Liver (tissue), 9 donors: ENCODE data around the gene KANK4. TPM values are rescaled to one million over a fixed set of nuclear protein-coding genes. Genes with fewer than 3 reads are reported as not detected.

ENCODE experiments used
- DNase-seq: peaks from one replicate; pipeline ENCODE4 v3.0.0-alpha.2; 2017; ENCODE audit warnings: low spot score
- H3K27ac ChIP-seq, 2 donors: one replicate each; pipeline ENCODE4 v1.7.0; 2013; ENCODE audit warnings: inconsistent platforms in 2 of 2, low read length in 2 of 2, control low read depth in 1 of 2, low read depth in 1 of 2, mild to moderate bottlenecking in 1 of 2
- H3K27me3 ChIP-seq, 4 donors: one replicate each; pipeline versions ENCODE4 v1.6.1 to v1.7.0; 2013; ENCODE audit warnings: low read length in 3 of 4, inconsistent platforms in 1 of 4, mild to moderate bottlenecking in 1 of 4, moderate library complexity in 1 of 4; ENCODE audit not compliant: control insufficient read depth in 4 of 4, insufficient read depth in 4 of 4
- H3K36me3 ChIP-seq, 4 donors: one replicate each; pipeline versions ENCODE4 v1.6.1 to v1.7.0; 2013; ENCODE audit warnings: low read length in 3 of 4, mild to moderate bottlenecking in 3 of 4, low read depth in 1 of 4, moderate library complexity in 1 of 4; ENCODE audit not compliant: control insufficient read depth in 4 of 4, insufficient read depth in 3 of 4
- H3K4me1 ChIP-seq, 4 donors: one replicate each; pipeline versions ENCODE4 v1.6.1 to v1.7.0; 2013; ENCODE audit warnings: low read length in 3 of 4, mild to moderate bottlenecking in 3 of 4, moderate library complexity in 1 of 4; ENCODE audit not compliant: control insufficient read depth in 4 of 4, insufficient read depth in 4 of 4
- H3K4me3 ChIP-seq, 3 donors: one replicate each; pipeline versions ENCODE4 v1.6.1 to v1.7.0; 2013; ENCODE audit warnings: low read length in 3 of 3, control low read depth in 1 of 3, low read depth in 1 of 3, mild to moderate bottlenecking in 1 of 3
- H3K9ac ChIP-seq, 2 donors: one replicate each; pipeline ENCODE4 v1.7.0; 2013; ENCODE audit warnings: low read length in 2 of 2, mild to moderate bottlenecking in 2 of 2, moderate library complexity in 2 of 2, control low read depth in 1 of 2, low read depth in 1 of 2
- H3K9me3 ChIP-seq, 4 donors: one replicate each; pipeline versions ENCODE4 v1.6.1 to v1.7.0; 2013; ENCODE audit warnings: low read length in 3 of 4; ENCODE audit not compliant: control insufficient read depth in 4 of 4
- FOXA1 ChIP-seq: IDR thresholded peaks from 2 replicates; pipeline ENCODE4 v1.6.1; 2016; ENCODE audit warnings: antibody characterized with exemption
- FOXA2 ChIP-seq: IDR thresholded peaks from 2 replicates; pipeline ENCODE4 v1.6.1; 2016; ENCODE audit warnings: antibody characterized with exemption
- HNF4A ChIP-seq, 2 donors: conservative IDR thresholded peaks; 2 replicates each; pipeline ENCODE4 v1.6.1; 2016; ENCODE audit warnings: antibody characterized with exemption in 2 of 2, mild to moderate bottlenecking in 2 of 2
- HNF4G ChIP-seq: IDR thresholded peaks from 2 replicates; pipeline ENCODE4 v1.6.1; 2016; ENCODE audit warnings: antibody characterized with exemption
- JUND ChIP-seq, 2 donors: IDR thresholded peaks; 2 replicates each; pipeline ENCODE4 v1.6.1; 2016; ENCODE audit warnings: antibody characterized with exemption in 2 of 2
- RAD21 ChIP-seq, 2 donors: IDR thresholded peaks; 2 replicates each; pipeline ENCODE4 v1.6.1; 2016; ENCODE audit warnings: antibody characterized with exemption in 2 of 2, mild to moderate bottlenecking in 2 of 2
- RXRA ChIP-seq, 2 donors: IDR thresholded peaks; 2 replicates each; pipeline ENCODE4 v1.6.1; 2017 to 2018; ENCODE audit warnings: antibody characterized with exemption in 2 of 2, mild to moderate bottlenecking in 1 of 2
- YY1 ChIP-seq: IDR thresholded peaks from 2 replicates; pipeline ENCODE4 v1.6.1; 2016; ENCODE audit warnings: antibody characterized with exemption, mild to moderate bottlenecking
- WGBS: extraction: QIAGEN DNeasy Blood & Tissue Kit; methylation state at CpG from one replicate; pipeline ENCODE4 v1.1.7; 2013; 5-methylcytosine and 5-hydroxymethylcytosine counted together
- polyA plus RNA-seq, 2 donors: library from polyadenylated mRNA; stranded (reverse) in 1 of 2; unstranded in 1 of 2; fragments of 200-250 nt in 1 of 2; fragments of >200 nt in 1 of 2; fragmentation: Nextera tagmentation in 1 of 2; extraction: Ambion mirVana in 1 of 2; gene quantifications; one replicate each; pipeline versions ENCODE4 v1.2.1 to v1.2.3, GENCODE V29; 2013 to 2015
- total RNA-seq, 2 donors: library from RNA; depleted of rRNA; stranded (reverse); fragments of >200 nt; gene quantifications; one replicate each; pipeline ENCODE4 v1.2.3, GENCODE V29; 2014
- TF ChIP-seq, protein P1 (sequence below): IDR thresholded peaks from 2 replicates; pipeline ENCODE4 v1.6.1; 2016; ENCODE audit warnings: antibody characterized with exemption
- TF ChIP-seq, protein P2 (sequence below): IDR thresholded peaks from 2 replicates; pipeline ENCODE4 v1.6.1; 2016; ENCODE audit warnings: antibody characterized with exemption
- TF ChIP-seq, protein P3 (sequence below): IDR thresholded peaks from 2 replicates; pipeline ENCODE4 v1.6.1; 2016; ENCODE audit warnings: antibody characterized with exemption, mild to moderate bottlenecking
- TF ChIP-seq, protein P4 (sequence below): IDR thresholded peaks from 2 replicates; pipeline ENCODE4 v1.6.1; 2016; ENCODE audit warnings: antibody characterized with exemption
- donor health status: healthy.
- donor health status: healthy.
- donor health status: healthy.
- donor health status: healthy.
- donor health status: healthy.

KANK4 gene
- total and polyA plus RNA-seq, 4 donors, result 0.58 to 4.6 (median 1.1) TPM

DNA sequence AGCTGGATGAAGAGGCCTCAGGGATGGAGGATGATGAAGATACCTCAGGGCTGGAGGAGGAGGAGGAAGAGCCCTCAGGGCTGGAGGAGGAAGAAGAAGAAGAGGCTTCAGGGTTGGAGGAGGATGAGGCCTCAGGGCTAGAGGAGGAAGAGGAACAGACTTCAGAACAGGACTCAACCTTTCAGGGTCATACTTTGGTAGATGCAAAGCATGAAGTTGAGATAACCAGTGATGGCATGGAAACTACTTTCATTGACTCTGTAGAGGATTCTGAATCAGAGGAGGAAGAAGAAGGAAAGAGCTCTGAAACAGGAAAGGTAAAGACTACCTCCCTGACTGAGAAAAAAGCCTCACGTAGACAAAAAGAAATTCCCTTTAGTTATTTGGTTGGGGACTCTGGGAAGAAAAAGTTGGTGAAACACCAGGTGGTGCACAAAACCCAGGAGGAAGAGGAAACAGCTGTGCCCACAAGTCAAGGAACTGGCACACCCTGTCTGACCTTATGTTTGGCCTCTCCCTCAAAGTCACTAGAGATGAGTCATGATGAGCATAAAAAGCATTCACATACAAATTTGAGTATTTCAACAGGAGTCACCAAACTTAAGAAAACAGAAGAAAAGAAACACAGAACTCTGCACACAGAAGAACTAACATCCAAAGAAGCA, 109.2 kb downstream of the KANK4 start:
- TF ChIP-seq FOXA2 (no peak), HNF4A (conservative IDR thresholded peaks at IDR 0.05) (no peak), RXRA (IDR thresholded peaks at IDR 0.05) (no peak)
- TF ChIP-seq, protein P1, sequence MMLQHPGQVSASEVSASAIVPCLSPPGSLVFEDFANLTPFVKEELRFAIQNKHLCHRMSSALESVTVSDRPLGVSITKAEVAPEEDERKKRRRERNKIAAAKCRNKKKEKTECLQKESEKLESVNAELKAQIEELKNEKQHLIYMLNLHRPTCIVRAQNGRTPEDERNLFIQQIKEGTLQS, result no peak
- TF ChIP-seq, protein P2, sequence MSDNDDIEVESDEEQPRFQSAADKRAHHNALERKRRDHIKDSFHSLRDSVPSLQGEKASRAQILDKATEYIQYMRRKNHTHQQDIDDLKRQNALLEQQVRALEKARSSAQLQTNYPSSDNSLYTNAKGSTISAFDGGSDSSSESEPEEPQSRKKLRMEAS, result no peak
- Histone ChIP-seq H3K9me3 (peaks cover 0 to 5% (median 3%) of the 10 kb centered on the region in 4 donors), H3K36me3 (no peaks in the 10 kb centered on the region), H3K4me1 (no peaks in the 10 kb centered on the region), H3K27ac (no peak overlapping the region), H3K27me3 (no peaks in the 10 kb centered on the region), H3K9ac (no peak overlapping the region), H3K4me3 (no peak overlapping the region)
- 81% methylated on average over 1 of the region's 1 CpG for WGBS
- no peak for DNase-seq

DNA sequence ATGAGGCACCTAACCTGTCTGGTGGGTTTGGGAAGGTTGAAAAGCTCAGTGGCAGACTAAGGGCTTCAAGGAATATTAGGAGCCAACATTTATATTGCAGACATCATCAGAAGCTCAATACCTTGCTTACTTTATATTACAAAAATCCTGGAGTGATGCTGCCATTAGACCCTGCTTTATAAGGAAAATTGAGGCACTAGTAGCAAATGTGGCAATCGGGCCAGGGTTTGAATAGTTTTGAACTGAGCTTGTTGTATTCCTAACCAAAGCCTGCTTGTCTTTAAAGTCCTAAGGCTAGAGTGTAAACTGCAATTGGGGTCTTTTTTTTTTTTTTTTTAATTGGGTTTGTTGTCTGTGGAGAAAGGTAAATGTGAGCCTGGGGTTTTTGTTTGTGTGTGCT, 110.3 kb downstream of the KANK4 start:
- no peaks in the 10 kb centered on the region for H3K36me3 ChIP-seq
- no peak overlapping the region for H3K4me3 ChIP-seq
- WGBS, result 84% methylated on average over 1 of the region's 1 CpG
- H3K27ac ChIP-seq, result no peak overlapping the region
- DNase-seq, result no peak
- TF ChIP-seq HNF4G (no peak), RAD21 (IDR thresholded peaks at IDR 0.05) (no peak), FOXA1 (no peak), JUND (IDR thresholded peaks at IDR 0.05) (no peak), YY1 (no peak)
- TF ChIP-seq, protein P3, sequence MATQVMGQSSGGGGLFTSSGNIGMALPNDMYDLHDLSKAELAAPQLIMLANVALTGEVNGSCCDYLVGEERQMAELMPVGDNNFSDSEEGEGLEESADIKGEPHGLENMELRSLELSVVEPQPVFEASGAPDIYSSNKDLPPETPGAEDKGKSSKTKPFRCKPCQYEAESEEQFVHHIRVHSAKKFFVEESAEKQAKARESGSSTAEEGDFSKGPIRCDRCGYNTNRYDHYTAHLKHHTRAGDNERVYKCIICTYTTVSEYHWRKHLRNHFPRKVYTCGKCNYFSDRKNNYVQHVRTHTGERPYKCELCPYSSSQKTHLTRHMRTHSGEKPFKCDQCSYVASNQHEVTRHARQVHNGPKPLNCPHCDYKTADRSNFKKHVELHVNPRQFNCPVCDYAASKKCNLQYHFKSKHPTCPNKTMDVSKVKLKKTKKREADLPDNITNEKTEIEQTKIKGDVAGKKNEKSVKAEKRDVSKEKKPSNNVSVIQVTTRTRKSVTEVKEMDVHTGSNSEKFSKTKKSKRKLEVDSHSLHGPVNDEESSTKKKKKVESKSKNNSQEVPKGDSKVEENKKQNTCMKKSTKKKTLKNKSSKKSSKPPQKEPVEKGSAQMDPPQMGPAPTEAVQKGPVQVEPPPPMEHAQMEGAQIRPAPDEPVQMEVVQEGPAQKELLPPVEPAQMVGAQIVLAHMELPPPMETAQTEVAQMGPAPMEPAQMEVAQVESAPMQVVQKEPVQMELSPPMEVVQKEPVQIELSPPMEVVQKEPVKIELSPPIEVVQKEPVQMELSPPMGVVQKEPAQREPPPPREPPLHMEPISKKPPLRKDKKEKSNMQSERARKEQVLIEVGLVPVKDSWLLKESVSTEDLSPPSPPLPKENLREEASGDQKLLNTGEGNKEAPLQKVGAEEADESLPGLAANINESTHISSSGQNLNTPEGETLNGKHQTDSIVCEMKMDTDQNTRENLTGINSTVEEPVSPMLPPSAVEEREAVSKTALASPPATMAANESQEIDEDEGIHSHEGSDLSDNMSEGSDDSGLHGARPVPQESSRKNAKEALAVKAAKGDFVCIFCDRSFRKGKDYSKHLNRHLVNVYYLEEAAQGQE, result no peak
- TF ChIP-seq, protein P4, sequence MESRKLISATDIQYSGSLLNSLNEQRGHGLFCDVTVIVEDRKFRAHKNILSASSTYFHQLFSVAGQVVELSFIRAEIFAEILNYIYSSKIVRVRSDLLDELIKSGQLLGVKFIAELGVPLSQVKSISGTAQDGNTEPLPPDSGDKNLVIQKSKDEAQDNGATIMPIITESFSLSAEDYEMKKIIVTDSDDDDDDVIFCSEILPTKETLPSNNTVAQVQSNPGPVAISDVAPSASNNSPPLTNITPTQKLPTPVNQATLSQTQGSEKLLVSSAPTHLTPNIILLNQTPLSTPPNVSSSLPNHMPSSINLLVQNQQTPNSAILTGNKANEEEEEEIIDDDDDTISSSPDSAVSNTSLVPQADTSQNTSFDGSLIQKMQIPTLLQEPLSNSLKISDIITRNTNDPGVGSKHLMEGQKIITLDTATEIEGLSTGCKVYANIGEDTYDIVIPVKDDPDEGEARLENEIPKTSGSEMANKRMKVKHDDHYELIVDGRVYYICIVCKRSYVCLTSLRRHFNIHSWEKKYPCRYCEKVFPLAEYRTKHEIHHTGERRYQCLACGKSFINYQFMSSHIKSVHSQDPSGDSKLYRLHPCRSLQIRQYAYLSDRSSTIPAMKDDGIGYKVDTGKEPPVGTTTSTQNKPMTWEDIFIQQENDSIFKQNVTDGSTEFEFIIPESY, result no peak
- no peaks in the 10 kb centered on the region for H3K27me3 ChIP-seq
- H3K9me3 ChIP-seq, result peaks cover 0 to 5% (median 3%) of the 10 kb centered on the region in 4 donors
- H3K9ac ChIP-seq, result no peak overlapping the region
- no peaks in the 10 kb centered on the region for H3K4me1 ChIP-seq

DNA sequence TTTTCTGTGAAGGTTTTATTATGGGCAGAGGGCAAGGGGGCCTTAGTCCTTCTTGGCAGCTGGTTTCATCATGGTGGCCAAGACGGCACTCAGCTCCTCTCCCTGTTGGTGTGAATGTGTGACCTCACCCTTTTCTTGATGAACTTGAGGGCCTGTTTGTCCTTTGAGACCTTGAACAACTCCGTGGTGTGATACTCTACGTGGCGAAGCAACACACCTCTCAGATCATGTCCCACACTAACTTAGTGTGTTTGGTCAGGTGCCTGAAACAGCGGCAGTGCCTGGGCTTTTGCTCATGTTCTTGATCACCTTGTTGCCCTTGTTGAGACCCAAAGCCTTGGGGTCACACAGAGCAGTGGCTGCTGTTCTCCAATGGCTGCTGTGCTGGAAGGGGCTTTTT, 111.1 kb downstream of the KANK4 start:
- no peak overlapping the region for H3K9ac ChIP-seq
- WGBS, result 94% methylated on average over 5 of the region's 5 CpGs
- TF ChIP-seq, protein P4, result no peak
- TF ChIP-seq FOXA2, result no peak
- H3K27me3 ChIP-seq, result no peaks in the 10 kb centered on the region
- no peak overlapping the region for H3K4me3 ChIP-seq
- no peak overlapping the region for H3K27ac ChIP-seq
- peaks cover 0 to 5% (median 3%) of the 10 kb centered on the region in 4 donors for H3K9me3 ChIP-seq
- no peaks in the 10 kb centered on the region for H3K4me1 ChIP-seq
- DNase-seq, result no peak
- H3K36me3 ChIP-seq, result no peaks in the 10 kb centered on the region
